GM12873 (cell line): ENCODE measurements around the gene OTX1.

Source experiments
- CTCF ChIP-seq: IDR thresholded peaks from 2 replicates; pipeline ENCODE4 v1.5.1; 2012; ENCODE audit warnings: low read depth, mild to moderate bottlenecking, moderate library complexity, low read length, control low read depth; ENCODE audit not compliant: insufficient read depth; ENCODE audit errors: missing control alignments

The OTX1 gene

GRCh38 chr2:63064661-63065060 lies 14.0 kb downstream of the OTX1 start:
- TF ChIP-seq CTCF = no peak

GRCh38 chr2:63066265-63066664 lies 15.6 kb downstream of the OTX1 start:
- TF ChIP-seq CTCF = no peak

- no peak for TF ChIP-seq CTCF
Measured at GRCh38 chr2:63066838-63067237, 16.2 kb downstream of the OTX1 start.

GRCh38 chr2:63071664-63072063 lies 21.0 kb downstream of the OTX1 start:
- no peak for TF ChIP-seq CTCF

- no peak for TF ChIP-seq CTCF
Measured at GRCh38 chr2:63073994-63074393, 23.4 kb downstream of the OTX1 start.

- peak; percentile 66 for TF ChIP-seq CTCF
Measured at GRCh38 chr2:63078852-63079606, 28.4 kb downstream of the OTX1 start.

GRCh38 chr2:63081404-63081803 lies 30.8 kb downstream of the OTX1 start:
- no peak for TF ChIP-seq CTCF
